Cortex of kidney (tissue), 1 donor: ENCODE results near the gene DLG2.

ENCODE experiments used
- DNase-seq: peaks from one replicate; lab custom pipeline; 2025; lab: John Stamatoyannopoulos, UW

Gene DLG2

DNA sequence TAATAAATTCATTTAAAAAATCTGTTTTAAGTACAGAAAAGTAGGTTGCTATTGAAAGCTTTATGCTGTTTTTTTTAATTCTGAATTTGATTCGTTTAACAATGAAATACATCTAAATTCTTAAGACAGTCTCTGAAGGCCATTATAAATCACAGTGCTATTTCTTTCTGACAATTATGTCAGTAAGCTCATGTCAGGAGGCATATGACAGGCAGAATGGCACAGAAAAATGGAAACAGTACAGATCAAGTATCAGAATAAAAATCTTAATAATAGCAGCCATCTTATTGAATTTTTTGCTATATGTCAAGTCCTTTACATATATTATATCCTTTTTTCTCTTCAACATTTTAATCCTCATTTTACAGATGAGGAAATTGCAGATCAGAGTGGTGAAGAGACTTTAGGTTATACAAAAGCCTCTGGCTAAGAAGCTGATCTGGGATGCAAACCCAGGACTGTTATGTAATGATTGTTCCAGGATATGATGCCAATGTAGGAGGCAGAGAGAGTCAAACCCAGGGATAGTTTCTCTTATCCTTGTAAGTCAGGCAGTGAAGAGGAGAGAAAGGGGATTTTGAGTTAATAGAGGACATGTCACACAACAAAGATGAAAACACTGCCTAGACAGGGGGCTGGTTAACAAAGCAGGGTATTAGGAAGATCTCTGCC lies 2057.9 kb downstream of the DLG2 start:
- no peak for DNase-seq

DNA sequence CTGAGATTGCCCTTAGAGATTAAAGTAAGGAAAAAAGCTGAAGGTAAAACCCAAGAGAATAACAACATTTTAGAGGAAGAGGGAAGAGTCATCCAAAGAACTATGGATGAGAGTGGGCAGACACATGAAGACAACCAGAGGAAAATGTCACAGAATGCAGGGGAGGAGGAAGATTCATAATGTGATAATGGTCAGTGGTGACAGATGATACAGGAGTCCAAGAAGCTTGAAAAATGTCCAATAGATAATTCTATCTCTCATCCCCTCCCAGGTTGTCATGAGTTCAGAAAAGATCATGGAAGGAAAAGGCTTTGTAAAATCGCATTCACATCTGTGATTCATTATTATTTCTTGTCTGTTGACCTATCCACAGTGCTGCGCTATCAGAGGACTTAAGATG lies 2058.6 kb downstream of the DLG2 start:
- DNase-seq = no peak

DNA sequence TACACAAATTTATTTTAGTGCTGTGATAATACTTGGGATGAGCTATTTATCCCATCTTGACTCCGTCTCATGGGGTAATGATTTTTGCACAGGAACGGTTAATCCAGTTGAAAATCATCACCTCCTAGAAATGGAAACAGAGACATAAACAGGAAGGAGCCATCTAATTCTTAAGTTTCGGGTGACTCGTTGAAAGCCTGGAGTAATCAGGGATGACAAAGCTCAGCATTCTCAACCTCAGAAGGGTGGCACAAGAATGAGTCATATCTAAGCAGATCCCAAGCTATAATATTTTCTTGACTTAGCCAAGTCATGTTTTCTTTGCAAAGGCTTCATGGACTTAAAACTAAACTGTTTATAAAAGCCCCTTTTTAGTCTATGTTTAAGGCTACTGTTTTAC lies 2060.2 kb downstream of the DLG2 start:
- DNase-seq = no peak

DNA sequence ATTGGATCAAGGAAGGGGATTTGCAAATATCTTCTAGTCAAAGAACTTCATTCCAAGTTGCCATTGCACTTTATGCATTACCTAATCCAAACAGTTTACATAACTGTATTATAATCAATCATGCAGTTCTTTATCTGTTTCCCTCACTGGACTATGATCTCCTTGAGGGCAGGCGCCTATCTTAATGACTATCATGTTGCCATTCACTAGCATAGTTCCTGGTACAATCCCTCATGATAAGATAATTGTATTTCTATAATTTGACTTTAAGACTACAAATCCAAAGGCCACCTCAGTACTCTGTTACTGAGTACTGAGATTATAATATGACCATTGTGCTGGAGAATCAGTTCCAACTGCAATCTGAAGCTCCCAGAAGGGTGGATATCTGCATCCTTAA lies 2062.3 kb downstream of the DLG2 start:
- no peak for DNase-seq

DNA sequence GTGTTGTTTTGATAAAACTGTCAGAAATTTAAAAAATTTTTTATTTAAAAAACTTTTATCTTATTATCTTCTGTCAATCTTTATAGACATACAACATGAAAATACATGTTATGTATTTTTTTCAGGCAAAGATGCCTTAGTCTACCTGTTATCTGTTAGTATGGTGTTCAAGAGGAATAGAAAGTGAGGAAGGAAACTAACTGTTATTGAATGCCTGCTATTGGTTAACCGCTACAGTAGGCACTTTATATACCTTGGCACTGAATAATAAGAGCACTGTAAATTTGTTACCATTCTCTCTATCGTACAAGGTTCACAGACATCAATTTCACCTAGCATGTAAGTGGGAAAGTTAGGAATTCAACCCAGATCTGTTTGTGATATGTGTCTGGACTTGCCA lies 2068.9 kb downstream of the DLG2 start:
- DNase-seq = no peak

DNA sequence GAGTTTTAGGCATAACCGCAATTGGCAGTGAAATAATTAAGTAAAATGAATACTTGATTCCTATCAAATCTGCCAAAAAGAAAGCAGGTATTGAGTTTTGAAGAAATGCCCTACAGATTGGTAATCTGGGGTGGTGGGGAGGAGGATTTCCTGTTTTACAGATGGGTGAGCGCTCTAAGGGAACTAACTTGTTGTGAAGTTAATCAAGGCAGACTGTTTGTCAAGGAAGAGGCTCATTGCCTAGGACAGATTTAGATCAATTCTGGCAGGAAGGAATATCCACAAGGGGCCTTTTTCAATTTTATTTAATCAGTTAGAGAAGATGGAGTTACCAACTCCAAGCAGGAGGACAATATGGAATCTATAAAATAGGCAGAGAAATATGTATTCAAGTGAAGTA lies 2069.5 kb downstream of the DLG2 start:
- DNase-seq = no peak

DNA sequence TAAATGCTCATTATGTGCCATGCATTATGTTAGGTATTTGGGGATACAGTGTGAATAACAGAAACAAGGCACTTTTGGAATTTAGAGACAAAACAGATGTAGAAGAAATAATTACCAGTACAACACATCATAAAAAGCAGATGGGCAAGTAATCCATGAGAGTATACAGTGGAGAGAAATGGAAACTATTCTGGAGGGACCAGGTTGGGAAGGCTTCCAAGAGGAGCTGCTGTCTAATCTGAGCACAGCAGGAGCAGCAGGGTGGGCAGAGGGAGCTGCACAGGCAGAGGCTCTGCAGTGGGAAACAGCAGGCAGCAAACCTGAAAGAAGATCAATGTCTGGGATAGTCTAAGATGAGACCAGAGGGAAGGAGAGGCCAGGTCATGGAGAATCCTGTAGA lies 2072.3 kb downstream of the DLG2 start:
- no peak for DNase-seq

DNA sequence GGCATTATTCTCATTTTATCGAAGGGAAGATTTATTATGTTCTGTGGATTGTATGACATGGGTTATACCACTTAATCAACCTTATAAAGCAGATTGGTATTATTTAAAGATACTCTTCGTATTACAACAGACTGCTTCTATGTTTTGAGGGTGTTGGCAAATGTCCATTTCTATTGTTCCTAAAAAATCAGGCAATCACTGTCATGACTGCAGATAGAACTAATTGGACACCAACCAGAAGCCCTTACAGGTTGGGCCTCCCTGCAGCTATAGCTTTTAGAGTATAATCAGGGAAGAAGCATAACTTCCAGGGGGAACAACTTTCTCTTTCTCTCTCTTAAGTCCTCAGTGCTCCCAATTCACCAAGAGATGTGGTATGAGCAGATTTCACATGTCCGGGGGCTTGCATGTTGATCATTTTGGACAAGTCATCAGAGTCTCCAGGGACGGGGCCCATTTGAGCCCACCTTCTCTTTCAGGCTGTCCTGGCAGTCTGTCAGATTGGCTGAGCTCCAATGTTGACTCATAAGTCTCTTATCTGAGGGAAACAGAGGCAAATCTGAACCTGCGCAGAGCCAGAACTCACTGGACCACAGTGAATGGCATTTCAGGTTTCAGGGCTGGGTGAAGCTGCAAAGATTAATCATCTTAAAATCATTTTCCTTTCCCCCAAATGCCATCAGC lies 2077.0 kb downstream of the DLG2 start:
- no peak for DNase-seq

DNA sequence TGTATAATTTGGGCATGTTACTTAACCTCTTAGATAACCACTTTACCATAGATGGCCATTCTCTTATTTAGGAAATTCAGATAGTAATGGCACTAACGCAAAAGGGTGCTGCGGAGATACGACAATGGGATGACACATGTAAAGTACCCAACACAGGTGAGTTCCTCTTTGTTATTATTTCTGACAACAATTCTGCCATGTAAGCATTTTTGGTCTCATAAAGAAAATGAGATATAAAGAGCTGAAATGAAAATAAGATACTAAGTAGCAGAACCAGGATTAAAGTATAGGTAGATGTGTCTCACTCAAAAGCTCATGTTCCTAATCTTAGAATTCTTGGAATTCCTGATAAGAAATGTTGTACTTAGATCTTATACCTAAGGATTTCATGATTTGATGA lies 2080.8 kb downstream of the DLG2 start:
- no peak for DNase-seq

DNA sequence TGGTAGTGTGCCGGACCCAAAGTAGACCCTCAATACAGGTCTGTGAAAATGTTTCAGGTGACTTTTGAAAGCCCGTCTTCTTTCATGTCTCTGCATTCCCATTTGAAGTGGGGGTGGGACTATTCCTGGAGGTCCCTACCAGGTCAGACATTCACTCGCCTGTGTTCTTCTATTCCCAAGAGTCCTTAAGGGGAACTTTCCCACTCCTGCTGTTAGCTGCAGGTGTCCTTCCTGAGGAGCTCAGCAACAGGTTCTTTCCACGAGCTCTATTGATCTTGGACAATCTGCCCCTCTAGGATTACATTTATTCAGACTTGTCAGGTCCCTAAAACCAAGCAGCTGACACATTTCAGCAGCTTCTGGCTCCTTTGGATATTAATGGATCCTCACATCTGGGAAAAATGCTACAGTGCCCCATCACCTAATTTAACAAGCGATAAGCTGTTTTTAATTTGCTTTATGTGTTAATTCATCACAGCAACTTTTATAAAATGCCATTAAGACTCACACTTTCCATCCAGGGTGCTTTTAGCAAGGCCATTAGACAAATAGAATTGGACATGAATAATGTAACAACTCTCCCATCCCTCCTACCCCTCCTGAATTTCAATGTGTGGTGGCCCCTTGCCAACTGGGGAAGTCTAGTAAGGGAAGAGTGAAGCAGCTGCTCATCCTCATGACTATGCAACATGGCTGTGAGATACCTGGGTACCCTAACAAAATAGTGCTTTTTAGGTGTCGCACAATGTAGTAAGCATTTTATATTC lies 2081.5 kb downstream of the DLG2 start:
- no peak for DNase-seq

DNA sequence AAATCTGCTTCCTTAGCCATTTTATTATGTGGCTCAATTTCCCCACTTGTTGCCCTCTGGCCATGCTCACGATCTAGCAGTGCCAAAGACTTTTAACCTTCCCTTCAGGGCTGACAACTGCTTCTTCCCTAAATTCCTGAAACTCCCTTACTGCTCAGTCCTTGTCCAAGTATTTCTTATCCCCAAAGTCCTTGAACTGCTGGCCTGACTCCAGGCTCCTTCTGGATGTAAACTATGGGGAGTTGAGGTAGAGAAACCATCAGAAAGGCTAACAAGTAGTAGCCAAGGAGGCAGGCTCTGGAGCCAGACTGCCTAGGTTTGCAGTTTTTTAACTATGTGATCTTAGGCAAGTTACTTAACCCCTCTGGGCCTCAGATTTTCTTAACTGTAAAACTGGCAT lies 2082.3 kb downstream of the DLG2 start:
- DNase-seq = no peak

DNA sequence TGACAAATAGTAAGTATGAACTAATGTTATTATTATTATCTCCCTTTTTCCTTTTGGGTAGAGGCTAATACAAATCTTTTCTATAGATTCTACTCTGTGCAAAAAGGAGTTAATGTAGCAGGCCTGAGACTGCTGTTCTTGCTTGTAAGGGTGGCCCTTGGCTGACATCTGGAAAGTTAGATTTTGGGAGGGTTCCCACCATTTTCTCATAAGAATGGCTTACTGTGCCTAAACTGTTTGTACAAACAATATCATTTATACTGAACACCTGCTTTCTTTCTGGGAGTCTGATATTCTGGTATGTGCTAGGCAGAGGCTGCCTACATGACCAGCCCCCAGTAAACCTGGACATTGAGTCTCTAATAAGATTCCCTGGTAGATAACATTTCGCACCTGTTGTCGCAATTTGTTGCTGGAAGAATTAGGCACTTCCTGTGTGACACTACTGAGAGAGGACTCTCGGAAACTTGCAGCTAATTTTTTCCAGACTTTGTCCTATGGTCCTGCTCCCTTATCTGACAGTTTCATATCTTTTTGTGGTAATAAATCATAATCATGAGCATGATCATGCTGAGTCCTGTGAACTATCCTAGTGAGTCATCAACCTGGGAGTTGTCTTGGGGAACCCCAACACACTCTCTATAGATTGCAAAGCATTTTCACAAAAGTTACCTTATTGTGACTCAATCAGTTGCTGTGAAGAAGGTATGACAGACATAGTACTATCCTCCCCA lies 2083.3 kb downstream of the DLG2 start:
- no peak for DNase-seq

DNA sequence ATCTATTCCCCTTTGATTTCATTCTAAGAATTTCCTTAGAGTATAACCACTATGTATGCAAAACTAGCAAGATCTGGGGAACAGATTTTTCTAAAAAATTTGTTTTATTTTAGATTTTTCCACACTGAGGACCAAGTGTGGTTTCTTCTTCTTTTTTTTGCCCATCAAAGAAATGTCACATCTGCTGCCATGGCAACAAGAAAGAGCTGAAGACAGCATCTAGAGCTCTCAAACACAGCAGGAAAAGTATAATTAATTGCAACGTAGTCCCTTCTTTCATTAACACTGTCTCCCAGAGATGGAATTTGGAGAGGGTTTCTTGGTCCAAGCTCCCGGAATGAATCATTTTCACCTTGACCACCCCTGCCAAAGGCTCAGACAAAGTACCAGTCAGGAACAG lies 2084.3 kb downstream of the DLG2 start:
- DNase-seq = no peak

DNA sequence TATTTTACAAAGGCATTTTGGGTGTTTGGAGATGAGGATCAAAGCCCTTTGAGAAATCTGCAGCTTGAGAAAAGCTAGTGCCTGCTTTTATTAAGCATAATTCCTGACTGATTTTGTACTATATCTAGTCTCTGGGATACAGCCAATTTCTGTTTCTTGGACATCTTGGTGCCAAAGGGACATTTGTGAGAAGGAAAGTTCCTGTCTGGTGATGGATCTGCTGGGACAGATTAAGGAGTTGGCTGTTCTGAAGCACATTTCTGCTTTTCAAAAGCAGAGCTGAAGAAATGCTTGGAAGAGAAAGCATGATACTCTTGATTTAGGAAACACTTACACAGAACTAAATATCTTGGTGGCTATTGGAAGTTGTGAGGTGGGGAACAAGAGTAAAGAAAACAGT lies 2086.4 kb downstream of the DLG2 start:
- no peak for DNase-seq

DNA sequence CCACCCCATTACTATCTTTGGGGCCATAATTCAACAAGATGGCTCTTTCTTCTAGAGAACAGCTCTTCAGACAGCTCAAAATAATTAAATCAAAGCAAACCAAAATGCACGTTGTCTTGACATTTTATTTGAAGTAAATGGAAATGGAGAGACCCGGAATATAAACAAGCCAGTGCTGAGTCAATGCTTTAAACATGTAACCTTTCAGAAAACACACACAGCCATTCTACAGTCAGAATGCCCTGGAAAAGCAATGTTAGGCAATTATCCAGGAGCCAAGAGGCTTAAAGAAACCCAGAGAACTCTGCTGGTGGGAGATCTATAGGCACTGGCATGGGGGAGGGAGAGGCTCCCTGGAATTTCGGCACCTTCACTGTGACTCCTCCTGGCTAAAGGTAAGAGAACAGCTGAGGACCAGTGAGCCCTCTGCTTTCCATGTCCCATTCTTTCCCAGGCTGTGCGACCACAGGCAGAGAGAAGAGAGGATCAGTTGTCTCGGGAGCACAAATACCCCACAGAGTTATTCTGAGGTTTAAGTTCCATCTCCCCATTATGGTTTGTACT lies 2086.9 kb downstream of the DLG2 start:
- DNase-seq = no peak

DNA sequence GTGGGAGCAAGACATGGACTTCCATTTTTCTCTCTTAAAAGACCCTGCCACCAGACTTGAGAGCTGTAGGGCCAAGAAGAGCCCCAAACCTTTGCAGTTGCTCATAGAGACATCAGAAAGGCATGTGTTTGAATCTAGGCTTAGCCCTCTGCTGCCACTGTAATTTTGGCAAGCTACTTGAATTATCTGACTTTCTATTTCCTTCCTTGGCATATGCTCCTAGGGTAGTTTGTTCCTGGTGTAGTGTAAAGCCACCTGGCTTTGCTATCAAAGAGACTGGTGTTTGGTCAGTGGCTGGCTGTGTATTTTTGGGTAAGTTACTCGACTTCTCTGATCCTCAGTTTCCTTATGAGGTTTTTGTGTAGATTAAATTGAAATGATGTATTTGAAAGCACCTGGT lies 2088.9 kb downstream of the DLG2 start:
- no peak for DNase-seq

DNA sequence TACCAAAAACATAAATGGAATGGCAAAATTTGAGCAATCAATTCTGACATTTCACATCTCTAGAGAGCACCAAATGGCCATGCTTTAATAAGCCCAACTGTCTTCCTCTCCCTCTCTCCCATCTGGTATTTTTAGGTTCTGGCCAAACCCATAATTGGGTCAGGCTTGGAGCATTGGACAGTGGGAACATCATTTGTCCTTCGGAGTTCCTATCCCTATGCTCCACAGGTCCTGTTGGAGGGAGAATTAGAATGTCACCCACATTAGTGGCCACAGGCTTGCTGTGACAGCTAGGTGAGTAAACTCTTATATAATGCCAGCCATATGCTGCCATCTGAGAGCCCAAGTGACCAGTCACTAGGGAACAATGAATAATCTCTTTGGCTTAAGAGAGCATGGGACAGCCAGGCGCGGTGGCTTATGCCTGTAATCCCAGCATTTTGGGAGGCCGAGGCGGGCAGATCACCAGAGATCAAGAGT lies 2090.0 kb downstream of the DLG2 start:
- no peak for DNase-seq

DNA sequence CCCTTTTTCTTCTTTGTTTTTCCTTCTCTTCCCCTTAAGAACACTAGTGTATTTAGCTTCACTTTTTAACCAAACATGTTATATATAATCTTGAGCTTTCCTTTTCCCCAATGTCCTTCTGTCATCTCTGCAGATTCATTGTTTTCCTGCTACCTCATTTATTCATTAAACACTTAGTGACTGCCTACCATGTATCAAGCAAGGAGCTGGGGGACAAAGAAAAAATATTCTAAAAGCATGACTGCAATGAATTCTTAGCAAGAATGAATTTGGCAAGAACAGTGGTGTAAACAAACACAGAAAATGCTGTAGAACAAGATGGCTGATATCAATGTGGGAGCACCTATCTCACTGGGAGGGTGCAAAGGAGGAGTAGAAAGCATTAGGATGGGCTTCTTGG lies 2094.0 kb downstream of the DLG2 start:
- no peak for DNase-seq

DNA sequence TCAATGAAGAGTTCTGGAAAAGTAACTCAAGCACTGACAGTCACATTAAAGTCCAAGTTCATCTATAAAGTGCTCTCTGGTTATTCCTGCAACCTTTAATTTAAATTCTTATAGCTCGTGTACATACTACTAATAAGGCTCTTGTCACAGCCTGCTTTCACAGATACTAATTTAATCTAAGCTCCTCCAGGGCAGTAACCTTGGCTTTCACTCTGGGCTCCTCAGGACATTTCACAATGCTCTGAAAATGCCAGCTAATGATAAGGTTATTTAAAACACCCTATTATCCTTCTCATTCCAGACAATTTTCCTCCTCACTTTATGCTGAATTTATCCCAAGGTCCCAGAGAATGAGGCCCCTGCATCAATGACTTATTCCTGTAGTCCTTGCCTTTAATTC lies 2098.3 kb downstream of the DLG2 start:
- no peak for DNase-seq

DNA sequence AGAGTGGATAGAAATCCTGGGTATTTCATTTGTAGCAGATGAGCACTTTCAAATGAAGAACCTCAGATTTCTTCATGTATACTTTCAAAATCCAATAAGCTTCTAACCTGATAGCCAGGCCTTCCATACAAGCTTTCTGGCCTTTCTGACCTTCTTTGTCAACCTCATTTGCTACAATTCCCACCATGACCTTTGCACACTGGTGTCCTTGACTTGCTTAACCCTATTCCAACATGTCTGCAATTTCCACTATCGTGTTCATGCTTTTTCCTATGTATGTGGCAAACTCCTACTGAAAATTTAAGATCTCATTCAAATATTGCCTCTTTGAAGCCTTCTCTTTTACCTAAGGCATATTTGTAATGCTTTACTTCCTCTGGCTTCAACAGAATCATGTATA lies 2098.9 kb downstream of the DLG2 start:
- no peak for DNase-seq

DNA sequence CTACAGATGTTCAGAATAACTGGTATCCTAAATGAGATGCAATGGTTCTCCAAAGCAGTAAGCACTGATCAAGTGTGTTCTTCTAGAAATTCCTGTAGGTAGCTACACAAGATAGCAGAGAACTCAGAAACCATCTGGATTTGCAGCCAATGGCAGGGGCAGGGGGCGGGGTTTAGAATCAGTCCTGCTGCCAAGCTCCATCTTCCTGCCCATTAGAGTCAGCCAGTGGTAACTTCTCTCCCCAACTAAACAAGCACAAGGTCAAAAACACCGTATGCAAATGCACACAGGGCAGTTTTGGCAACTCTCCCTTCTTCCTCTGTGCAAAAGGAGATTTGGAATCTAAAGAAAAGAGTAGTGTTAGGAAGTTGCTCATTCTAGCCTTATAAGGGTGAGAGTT lies 2103.5 kb downstream of the DLG2 start:
- DNase-seq = no peak

DNA sequence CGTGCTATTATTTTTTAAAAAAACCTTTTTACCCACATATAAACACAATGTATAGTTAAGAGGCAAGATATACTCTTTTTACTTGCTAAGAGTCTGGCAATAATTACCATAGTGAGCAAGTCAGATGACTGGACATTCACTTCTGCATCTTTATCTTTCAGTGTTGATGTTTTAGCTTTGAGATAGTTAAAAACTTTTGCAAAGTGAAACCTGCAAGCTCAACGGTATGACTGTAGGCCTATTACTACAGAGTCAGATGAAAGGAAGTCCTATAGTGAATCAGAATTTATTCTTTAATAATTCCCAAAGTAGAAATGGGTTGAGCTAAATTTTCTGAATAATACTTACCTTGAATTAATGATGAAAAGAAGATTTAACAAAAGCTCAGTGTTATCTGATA lies 2104.2 kb downstream of the DLG2 start:
- no peak for DNase-seq
